NOMO-1 (cell line): ENCODE data around the gene ADGRL3.

Experiments used
- DNase-seq, 2 experiments: peaks; one replicate each; lab custom pipeline; 2025; ENCODE audit not compliant: unreplicated experiment in 2 of 2; lab: John Stamatoyannopoulos, UW

ADGRL3 gene

DNA sequence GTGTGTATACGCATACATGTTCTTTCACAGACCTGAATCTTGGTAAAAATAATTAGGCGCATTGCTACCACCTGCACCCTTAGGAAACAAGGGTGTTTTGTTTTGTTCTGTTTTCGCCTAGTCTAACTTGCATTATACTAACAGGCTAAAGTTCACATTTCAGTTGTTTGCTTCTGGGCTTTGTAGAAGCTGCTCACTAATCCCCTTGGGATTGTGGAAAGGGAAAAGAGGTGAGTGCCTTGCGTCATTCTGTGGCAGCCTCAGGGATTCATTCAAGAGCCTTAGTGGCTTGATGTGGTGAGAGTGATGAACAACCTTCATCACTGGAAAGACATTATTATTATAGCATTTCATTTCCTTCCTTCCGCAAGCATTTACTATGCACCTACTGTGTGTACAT is 331.1 kb downstream of the ADGRL3 start:
- no peak for DNase-seq

DNA sequence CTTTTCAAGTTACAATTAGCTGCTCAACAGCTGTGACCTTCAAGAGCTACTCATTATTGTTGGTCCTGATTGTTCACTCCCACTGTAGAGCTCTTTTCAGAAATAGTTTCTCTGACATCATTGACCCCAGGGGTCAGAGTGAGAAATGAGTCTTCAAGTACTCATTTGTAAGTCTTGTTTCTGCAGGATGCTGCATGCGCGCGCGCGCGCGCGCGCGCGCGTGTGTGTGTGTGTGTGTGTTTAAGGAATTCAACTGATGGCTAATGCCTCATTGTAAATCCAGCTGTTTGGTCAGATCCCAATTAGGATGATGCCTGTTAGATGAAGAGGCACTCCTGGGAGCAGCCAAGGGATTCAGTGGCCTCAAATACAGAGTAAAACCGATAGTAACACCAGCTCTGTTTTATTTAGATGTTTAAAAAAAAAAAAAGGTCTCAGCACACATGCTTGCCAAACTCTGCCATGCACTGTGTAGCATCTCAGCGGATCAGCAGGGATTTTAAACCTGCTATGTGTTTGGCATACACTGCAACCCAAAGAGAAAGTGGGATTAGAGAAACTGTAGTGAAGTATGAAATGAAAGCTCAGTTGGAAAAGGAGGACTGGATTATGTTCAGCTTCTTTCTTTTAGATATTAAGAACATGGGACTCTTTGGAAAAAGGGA is 332.3 kb downstream of the ADGRL3 start:
- no peak for DNase-seq

DNA sequence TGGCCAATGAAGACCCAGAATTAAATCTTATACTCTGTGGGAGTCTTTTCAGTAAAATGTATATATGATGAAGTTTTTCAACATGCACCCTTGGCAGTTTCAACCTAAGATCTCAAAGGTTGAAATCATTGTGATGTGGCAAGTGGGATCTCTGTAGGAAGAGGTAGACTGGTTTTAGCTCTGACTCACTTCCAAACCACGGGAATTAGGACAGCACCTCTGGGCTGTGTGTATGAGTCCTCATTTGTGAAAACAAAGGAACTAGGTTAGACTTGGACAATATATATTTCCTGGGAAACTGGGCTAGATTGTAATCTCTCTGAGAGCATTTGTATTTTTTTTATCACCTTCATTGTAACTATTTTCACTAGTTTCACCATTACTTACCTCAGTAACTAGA is 333.0 kb downstream of the ADGRL3 start:
- DNase-seq: no peak

DNA sequence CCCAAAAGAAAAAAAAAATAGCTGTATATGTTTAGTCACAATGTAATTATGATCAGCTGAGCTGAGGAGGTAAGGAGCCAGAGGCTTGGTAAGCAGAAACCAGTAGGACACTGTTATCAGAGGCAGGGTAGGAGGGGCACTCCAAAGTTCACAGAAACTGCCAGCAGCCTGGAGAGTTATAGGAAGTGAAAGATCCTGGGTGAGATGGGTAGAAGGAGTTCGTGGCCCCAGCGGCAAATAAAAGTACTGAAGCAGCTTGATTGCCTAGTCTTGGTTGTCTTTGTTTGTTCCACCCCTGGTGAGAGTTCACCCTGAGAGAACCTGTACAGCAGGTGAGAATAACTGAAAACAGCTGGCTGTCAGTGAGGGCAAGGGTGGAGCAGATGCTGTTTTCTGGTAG is 340.8 kb downstream of the ADGRL3 start:
- peak; percentile 77 to 81 for DNase-seq

DNA sequence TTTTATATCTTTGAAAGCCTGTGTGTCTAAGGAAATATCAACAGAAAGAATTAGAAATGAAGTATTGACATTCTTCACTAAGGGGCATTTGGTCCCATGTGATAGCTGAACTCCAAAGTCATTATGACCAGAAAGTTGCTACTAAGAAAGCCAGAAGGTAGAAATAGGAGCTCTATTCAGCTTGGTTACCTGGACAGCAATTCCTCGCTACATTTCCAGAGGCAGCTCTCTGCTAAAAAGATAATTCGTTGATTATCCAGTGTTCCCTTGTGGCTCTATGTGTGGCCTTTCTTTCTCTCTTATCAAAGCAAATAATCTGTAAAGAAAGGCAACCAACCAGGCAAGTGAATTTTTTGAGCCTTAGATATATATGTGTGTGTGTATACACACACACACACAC is 341.3 kb downstream of the ADGRL3 start:
- no peak for DNase-seq

DNA sequence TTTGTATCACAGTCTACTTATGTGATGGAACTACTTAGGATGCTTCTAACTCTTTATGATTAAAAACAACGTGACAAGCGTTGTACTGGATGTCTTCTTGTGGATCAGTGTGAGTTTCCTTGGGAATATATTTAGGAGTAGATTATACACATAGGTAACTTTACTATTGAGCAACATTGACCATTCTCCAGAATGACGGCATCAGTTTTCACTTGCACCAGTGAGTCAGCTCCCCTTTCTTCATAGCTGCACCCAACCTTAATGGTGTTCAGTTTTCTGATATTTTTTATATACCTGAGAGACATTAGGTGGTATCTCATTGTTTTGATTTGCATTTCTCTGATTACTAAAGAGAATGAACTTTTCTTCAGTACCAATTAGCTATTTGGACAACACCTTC is 343.9 kb downstream of the ADGRL3 start:
- DNase-seq: no peak

DNA sequence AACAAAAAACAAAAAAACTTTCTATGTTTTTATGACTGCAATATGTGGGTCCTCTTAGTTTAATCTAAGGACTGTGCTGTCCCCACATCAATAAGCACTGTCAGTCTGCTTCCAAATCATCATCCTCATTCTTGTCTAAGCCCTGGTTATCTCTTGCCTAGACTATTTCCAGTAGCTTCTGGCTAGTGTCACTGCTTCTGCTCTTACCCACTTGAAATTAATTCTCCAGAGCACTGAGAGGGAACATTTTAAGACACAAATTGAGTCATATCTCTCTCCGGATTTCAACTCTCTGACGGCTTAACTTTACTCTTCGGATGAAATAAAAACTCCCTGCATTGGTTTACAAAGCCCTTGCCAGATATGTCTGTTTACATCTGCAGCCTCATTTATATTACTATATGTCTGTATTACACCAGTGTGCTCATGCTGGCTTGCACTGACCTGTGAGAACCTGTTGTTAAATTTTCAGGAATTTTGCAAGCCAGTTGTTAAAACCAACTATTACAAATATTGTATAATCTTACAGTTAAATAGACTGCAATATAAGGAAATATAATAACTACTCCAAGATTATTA is 345.9 kb downstream of the ADGRL3 start:
- DNase-seq: no peak

DNA sequence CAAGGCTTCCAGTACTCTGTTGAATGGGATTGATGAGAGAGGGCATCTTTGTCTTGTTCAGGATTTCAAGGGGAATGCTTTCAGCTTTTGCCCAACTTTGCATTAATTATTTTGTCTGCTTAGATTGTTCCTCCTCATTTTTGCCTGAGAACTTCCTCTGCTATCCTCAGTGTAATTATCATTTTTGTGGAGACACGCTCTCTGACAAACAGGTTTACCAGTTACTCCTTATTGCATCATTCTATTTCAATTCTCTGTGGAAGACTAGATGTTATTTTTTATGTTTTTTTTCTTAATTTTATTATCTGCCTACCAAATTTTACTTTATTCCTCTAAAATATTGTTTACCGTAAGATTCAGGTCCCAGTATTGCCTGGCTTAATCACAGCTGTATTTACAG is 349.2 kb downstream of the ADGRL3 start:
- DNase-seq: no peak

DNA sequence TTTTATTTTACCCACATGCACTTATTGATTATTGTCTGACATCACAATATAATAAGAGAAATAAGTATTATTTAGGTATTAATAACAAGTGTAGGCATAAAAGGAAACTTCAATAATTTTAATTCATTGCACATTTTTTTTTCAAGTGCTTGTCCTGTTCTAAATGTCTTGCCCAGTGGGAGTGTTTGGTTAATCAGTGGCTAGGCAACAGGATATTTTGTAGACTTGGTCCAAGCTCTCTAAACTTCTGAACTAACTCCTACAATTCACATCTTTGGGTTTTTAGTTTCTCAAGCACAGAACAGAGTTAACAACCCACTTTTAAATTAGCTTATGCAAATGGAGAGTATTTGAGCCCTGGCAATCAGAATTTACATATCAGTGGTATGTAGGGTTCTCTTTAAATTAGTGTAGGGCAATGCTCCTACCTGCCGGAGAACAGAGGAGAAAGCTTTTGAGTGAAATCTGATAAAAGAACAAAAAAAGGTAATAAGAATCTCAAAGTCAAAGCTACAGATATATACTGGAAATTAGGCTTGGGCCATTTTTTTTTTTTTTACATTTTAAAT is 353.5 kb downstream of the ADGRL3 start:
- DNase-seq: no peak

DNA sequence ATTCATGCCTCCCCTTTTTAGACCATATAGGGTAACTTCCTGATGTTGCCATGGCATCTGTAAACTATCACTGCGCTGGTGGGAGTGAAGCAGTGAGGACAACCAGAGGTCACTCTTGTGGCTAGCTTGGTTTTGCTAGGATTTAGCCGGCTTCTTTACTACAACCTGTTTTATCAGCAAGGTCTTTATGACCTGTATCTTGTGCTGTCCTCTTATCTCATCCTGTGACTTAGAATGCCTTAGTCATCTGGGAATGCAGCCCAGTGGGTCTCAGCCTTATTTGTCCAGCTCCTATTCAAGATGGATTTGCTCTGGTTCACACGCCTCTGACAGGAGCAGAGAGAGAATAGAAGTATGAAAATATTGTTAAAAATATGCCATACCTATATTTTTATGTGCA is 355.7 kb downstream of the ADGRL3 start:
- no peak for DNase-seq

DNA sequence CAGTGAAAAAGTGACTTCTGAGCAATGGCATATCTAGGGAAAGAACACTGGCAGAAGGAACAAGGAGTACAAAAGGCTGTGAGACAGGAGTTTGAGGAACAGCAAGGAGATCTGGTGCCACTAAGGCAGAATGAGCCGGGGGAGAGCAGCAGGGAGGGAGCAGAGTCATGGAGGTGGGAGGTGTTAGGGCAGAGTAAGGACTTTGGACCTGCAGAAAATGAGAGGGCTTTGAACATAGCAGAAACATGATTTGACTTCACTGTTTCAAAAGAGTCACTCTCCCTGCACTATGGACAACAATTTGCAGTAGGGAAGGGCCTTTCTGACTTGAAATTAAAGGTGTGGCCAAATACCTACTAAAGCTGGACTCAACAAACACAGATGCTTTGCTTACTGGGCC is 356.2 kb downstream of the ADGRL3 start:
- no peak for DNase-seq

DNA sequence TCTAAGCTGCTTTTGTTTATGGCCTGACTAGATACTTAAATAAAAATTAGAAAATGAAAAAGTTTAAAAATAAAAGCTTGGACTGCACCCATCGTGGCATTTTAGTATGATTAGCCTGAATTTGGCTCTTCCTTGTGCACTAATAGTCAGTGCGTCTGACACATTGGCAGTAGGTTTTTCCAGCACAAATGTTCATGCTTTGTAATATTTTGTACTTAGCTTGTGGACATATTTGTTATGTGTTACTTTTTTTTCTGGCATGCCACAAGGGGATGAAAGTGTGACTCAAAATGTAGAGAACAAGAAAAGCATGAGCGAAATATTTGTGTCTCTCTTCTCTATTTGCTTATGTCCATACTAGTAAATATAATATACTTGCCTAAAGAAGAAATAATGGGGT is 359.3 kb downstream of the ADGRL3 start:
- DNase-seq: no peak

DNA sequence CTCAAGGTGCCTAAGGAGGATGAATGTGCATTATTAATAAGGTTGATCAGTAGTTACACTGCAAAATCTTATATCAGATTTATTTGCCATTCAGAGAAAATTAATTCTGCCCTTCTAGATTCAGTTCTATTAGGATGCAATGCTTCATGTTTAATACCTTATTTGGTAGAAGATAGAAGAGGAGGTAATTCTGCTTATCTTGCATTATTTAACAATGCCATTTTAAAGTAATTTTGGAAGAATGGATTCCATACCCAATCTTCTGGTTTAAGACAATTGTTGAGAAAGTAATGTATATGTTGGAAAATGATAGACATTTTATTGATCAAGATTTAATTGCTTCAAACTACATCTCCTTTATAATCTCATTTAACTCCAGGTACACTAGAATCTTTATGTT is 360.9 kb downstream of the ADGRL3 start:
- DNase-seq: no peak

DNA sequence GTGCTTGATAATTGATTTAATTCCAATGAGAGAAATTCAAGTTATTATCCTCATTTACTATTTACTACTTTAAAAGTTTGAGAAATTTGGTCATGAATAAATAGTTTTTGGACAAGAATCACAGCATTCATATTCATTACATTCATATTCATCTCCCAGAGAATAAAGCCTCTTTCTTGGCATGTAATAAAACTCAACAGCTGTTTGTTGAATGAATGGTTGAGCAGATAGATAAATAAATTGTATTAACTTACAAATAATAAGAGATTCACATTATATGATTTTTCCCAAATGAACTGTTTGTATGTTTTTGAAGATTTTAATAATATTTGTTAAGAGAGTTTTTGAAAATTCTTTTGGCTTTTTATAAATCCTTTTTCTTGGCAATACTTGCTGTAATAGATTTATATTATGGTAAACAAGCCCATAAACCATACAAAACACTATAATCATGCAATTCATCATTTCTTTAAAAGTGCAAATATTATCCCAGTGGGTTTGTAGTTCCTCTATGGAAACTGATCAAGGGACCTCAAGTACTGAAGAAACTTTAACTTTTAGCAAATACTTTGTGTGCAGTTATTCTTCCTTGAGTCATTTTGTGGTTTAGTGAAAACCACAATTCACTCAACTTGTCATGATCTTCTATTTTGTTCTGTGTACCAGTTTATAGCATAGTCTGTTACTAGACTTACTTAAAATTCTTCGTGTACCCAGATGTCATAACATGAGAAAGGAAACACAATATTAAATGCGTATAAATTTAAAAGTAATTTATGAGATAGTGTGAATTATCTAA is 371.8 kb downstream of the ADGRL3 start:
- DNase-seq: peak; percentile 18 to 85

DNA sequence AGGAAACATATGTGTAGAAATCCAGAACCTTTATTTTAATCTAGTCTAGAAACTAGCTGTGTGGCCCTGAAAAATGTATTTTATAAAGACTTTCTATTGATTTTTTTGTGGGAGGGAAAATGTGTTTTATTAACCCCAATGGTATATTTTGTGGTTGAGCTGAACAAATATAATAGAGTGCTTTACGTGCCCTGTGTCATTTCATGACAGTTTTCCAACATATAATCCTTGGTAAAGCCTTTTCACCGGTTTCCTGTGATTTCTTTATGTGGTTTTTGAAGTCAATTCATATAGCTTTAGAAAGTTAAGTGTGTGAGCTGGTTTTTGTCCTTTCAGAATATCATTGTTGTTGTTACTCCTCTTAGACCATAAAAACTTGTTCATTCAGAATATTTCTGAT is 375.7 kb downstream of the ADGRL3 start:
- no peak for DNase-seq

DNA sequence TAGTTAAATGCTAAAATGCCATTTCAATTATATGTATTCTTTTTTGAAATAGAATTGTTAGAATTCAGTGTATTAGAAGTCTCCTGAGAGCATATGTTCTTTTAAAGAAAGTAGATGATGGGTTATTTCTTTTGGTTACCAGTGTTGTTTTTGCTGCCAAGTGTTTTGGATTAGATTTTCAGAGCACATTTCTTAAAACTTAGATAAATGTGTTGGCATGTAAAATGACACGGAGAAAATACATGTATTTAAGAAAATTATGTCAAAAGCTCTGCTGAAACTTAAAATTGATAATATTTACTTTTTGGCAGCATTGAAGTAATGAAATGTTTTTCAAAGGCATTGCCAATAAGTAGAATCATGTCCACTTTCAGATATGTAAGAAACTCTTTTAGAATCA is 379.7 kb downstream of the ADGRL3 start:
- no peak for DNase-seq

DNA sequence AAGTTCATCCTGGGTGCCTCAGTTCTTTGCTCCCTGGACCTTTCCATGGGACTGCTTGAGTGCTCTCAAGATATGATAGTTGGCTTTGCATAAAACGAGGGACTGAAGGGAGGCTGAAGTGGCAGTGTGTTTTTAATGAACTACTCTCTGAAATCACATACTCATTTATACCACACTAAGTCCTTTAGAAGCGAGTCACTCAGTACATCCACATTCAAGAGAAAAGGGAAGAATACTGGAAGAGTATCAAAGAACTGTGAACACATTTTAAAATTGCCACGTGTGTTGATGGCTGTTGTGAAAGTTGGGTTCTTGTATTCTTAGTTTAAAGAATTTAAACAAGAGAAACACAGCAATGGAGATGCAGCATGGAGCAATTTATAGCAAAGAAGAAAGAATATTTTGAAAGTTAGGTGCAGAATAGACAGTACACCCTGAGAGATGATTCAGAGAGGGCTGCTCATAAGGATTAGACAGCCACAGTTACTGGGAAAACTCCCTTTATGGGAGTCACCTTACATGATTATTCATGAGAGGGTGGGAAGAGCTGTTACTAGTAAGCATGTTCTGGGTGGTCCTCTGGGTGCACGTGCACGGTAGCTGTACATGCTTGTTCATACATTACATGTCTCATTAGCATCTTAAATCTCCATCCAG is 380.7 kb downstream of the ADGRL3 start:
- no peak for DNase-seq

DNA sequence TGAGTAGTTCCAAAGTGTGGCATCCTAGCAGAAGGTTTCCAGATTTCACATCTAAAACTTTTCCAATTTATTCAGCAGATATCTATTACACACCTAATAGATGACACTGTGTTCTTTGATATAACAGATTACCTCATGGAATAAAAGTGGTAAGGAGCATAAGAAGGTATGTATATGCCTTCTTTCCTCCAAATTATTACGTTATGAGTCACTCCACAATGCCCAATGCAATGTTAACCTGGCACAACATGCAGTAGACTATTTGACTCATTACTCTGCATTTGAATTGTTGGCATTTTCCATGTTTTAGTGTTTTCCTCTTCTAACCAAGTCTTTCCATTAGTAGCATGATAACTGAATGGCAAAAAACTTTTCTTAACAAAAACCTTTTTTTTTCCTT is 383.6 kb downstream of the ADGRL3 start:
- DNase-seq: no peak

DNA sequence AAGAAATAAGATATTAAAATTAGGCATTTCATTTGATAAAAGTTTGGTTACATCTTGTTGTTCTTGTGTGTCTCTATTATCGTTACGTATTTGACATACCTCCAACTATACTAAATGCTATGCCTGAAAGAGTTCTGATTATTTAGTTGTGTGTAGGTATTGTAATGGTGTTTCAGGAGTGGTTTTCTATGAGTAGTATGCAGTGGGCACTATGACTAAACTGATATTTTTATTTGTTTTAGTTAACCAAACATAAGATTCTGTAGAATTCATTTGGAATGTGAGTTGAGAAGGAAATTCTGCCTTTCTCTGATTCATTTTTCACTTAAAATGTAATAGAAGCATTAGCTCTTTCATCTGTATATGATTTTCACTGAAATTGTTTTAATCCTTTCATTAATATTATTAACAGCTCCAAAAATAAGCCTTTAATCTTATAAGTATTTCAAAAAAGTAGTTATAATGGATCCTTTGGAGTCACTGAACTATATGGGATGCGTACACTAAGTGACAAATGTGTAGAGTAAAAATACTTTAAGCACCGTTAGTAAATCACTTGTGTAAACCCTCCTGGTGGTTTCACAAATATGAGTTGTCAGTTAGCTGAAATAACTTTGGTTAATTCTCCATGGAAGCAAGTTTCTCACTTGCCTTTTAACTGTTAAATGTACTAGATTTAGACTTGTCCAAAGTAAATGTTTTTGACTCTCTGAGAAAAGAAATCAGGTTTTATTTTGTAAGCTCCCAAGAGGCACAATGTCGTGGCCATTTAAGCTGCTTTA is 388.7 kb downstream of the ADGRL3 start:
- no peak for DNase-seq

DNA sequence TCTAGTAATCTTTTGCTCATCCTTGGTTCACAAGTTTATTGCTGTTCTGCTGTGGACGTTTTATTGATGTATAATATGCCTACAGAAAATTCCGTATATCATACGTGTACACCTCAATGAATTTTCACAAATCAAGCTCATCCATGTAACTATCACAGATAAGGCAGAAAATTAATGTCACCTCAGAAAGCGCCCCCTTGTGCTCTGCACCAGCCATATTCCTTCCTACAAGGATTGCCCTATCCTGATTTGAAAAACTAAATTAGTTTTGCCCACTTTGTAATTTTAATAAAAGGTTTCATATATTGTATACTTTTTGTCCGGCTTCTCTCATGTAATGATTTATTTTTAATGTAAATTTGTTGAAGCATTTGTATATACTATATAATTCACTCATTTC is 390.8 kb downstream of the ADGRL3 start:
- DNase-seq: no peak
